NB4 (cell line): ENCODE results near the gene SPHK2.

ENCODE experiments used
- CTCF ChIP-seq: IDR thresholded peaks from one replicate; pipeline ENCODE4 v1.5.1; 2012; ENCODE audit warnings: low read depth, low read length
- MYC ChIP-seq: IDR thresholded peaks from 2 replicates; pipeline ENCODE4 v1.6.1; 2011; ENCODE audit warnings: low read depth, low read length
- POLR2A ChIP-seq: IDR thresholded peaks from 2 replicates; pipeline ENCODE4 v1.6.1; 2011; ENCODE audit warnings: mild to moderate bottlenecking; ENCODE audit not compliant: insufficient read length; ENCODE audit errors: extremely low read depth
- TF ChIP-seq, protein P1 (sequence below): IDR thresholded peaks from 2 replicates; pipeline ENCODE4 v1.6.1; 2011; ENCODE audit warnings: low read depth, low read length

DNA sequence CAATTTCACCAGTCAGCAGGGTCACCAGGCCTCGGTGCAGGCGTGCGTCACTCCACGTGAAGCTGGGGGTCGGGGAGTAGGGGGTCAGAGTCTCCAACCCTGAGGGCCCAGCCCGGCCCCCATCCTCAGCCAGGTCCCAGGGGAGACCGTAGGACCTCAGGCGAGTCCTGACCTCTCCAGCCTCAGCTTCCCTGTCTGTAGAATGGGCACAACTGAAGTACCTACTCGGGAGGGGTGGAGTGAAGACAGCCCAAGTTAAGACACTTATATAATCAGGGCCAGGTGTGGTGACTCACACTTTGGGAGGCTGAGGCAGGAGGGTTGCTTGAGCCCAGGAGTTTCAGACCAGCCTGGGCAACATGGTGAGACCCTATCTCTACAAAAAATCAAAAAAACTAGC is 15.5 kb upstream of the SPHK2 start:
- no peak for TF ChIP-seq CTCF
- no peak for TF ChIP-seq POLR2A
- TF ChIP-seq MYC, result no peak
- TF ChIP-seq, protein P1, sequence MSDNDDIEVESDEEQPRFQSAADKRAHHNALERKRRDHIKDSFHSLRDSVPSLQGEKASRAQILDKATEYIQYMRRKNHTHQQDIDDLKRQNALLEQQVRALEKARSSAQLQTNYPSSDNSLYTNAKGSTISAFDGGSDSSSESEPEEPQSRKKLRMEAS, result no peak
